ENCODE data around the gene SLU7. TPM values are rescaled to one million over a fixed set of nuclear protein-coding genes. Genes with fewer than 3 reads are reported as not detected.
A peak's percentile ranks its signal among the peaks of the same experiment; 100 is the strongest.

The SLU7 gene
- total RNA-seq, 1 donor from 2014 or later: 41.2 TPM

- H3K4me3 ChIP-seq (ENCODE audit: low read depth, low read length): no peak overlapping the region
- no peak for DNase-seq (ENCODE audit: low read depth)
- H3K27me3 ChIP-seq (ENCODE audit: control insufficient read depth, insufficient read depth, low read length): peaks cover under 1% of the 10 kb centered on the region
- no peaks in the 10 kb centered on the region for H3K36me3 ChIP-seq (ENCODE audit: control insufficient read depth, insufficient read depth, low read length)
- TF ChIP-seq CTCF (IDR thresholded peaks at IDR 0.05; ENCODE audit: insufficient read depth, low read length, poor library complexity, severe bottlenecking): no peak
Observed at GRCh38 chr5:160375701-160376100, 43.2 kb downstream of the SLU7 start.

GRCh38 chr5:160375166-160375565 lies 43.7 kb downstream of the SLU7 start:
- H3K27me3 ChIP-seq (ENCODE audit: control insufficient read depth, insufficient read depth, low read length): peaks cover 3% of the 10 kb centered on the region
- DNase-seq (ENCODE audit: low read depth): no peak
- no peak overlapping the region for H3K4me3 ChIP-seq (ENCODE audit: low read depth, low read length)
- H3K36me3 ChIP-seq (ENCODE audit: control insufficient read depth, insufficient read depth, low read length): no peaks in the 10 kb centered on the region
- no peak for TF ChIP-seq CTCF (IDR thresholded peaks at IDR 0.05; ENCODE audit: insufficient read depth, low read length, poor library complexity, severe bottlenecking)

GRCh38 chr5:160371294-160371693 lies 47.6 kb downstream of the SLU7 start:
- Histone ChIP-seq H3K4me3 (ENCODE audit: low read depth, low read length) (no peak overlapping the region), H3K27me3 (ENCODE audit: control insufficient read depth, insufficient read depth, low read length) (peaks cover 8% of the 10 kb centered on the region), H3K36me3 (ENCODE audit: control insufficient read depth, insufficient read depth, low read length) (no peaks in the 10 kb centered on the region)
- no peak for DNase-seq (ENCODE audit: low read depth)
- no peak for TF ChIP-seq CTCF (IDR thresholded peaks at IDR 0.05; ENCODE audit: insufficient read depth, low read length, poor library complexity, severe bottlenecking)

- peak overlapping the region; percentile 39 for H3K4me3 ChIP-seq (ENCODE audit: low read depth, low read length)
- H3K27me3 ChIP-seq (ENCODE audit: control insufficient read depth, insufficient read depth, low read length): peaks cover 8% of the 10 kb centered on the region
- no peaks in the 10 kb centered on the region for H3K36me3 ChIP-seq (ENCODE audit: control insufficient read depth, insufficient read depth, low read length)
- TF ChIP-seq CTCF (IDR thresholded peaks at IDR 0.05; ENCODE audit: insufficient read depth, low read length, poor library complexity, severe bottlenecking): no peak
- DNase-seq (ENCODE audit: low read depth): no peak
Observed at GRCh38 chr5:160370713-160371034, 48.2 kb downstream of the SLU7 start.

- Histone ChIP-seq H3K4me3 (ENCODE audit: low read depth, low read length) (peak within 1 kb of the TSS; percentile 39), H3K36me3 (ENCODE audit: control insufficient read depth, insufficient read depth, low read length) (no peaks in the 10 kb centered on the region), H3K27me3 (ENCODE audit: control insufficient read depth, insufficient read depth, low read length) (peaks cover 8% of the 10 kb centered on the region)
- TF ChIP-seq CTCF (IDR thresholded peaks at IDR 0.05; ENCODE audit: insufficient read depth, low read length, poor library complexity, severe bottlenecking): no peak
- peak; percentile 14 for DNase-seq (ENCODE audit: low read depth)
Observed at GRCh38 chr5:160369990-160370712, 48.7 kb downstream of the SLU7 start, which contains the start of gene C1QTNF2. Gene C1QTNF2 (minus strand): TSS chr5:160370626. CDS start chr5:160355011, 15,615 bp downstream.

- Histone ChIP-seq H3K36me3 (ENCODE audit: control insufficient read depth, insufficient read depth, low read length) (no peaks in the 10 kb centered on the region), H3K27me3 (ENCODE audit: control insufficient read depth, insufficient read depth, low read length) (peaks cover 8% of the 10 kb centered on the region), H3K4me3 (ENCODE audit: low read depth, low read length) (no peak overlapping the region)
- no peak for DNase-seq (ENCODE audit: low read depth)
- TF ChIP-seq CTCF (IDR thresholded peaks at IDR 0.05; ENCODE audit: insufficient read depth, low read length, poor library complexity, severe bottlenecking): no peak
Observed at GRCh38 chr5:160367885-160368284, 51.0 kb downstream of the SLU7 start.

All from kidney epithelial cell (primary cell).